ENCODE results near the gene ZNF143.
A peak's percentile ranks its signal among the peaks of the same experiment; 100 is the strongest.
"Not testable (repeated sequence)": the region's sequence is repeated elsewhere in the genome, so short reads cannot be mapped to it uniquely, and the experiment has no call there.

ZNF143 gene

DNA sequence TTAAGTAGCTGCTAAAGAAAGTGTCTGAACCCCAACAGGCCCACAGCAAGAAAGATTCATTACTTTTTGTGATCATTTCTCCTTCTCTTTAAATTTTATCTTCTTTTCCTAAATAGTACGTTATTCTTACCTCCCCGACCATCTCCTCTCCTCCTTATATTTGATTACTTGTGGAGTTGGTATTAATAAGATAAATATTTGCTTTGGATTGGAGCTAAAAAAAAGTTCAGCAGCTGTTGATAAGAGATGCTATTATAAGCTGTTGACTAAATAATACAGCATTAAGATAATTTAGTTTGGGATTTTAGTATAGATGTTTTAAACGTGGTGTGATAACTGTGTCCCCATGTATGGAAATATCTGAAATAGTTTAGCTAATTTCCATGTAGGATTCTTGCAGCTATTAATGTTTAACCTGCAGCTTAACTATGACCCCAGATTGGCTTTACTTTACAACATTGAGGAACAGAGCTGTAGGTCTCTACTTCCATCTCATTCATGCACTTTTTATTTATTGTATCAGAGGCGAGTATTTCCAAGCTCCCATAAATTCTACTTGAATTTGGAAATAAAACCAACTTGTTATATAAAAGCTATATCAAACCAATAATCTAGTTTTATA is 37.8 kb downstream of the ZNF143 start:
- no peak for DNase-seq

GRCh38 chr11:9506489-9507276 is 45.9 kb downstream of the ZNF143 start:
- peak; percentile 47 for DNase-seq

DNA sequence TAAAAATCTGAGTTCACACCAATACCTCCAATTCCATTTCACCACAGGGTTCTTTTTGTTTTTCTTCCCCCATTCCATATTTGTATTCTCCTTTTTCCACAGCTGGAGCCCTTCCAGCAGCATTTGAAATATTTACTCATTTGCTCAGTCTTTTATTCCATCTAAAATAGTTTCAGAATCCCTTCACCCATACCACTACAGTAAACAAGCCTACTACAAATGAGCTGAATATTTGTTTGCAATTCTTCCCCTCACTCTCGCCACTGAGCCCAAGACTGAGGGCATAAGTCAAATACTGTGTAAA is 46.4 kb downstream of the ZNF143 start:
- DNase-seq: no peak

DNA sequence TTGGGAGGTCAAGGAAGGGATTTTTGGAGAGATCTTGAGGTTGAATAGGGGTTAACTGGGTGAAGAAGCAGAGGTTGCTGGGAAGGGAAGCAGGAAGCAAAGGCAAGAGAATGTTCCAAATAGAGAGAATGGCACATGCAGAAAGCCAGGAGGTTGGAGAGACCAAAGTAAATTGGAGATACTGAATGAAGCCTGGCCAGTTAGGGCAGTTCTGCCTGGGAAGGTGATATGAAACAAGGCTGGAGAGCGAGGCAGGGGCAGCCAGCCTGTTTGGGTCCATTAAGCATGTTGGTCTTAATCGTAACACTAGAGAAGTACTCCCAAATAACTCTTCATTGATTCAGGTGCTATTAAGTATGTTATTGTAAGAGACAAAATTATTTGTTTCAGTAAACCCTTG is 48.2 kb downstream of the ZNF143 start:
- DNase-seq: no peak

- no peak for DNase-seq
Observed at GRCh38 chr11:9512370-9513019, 51.7 kb downstream of the ZNF143 start.

DNA sequence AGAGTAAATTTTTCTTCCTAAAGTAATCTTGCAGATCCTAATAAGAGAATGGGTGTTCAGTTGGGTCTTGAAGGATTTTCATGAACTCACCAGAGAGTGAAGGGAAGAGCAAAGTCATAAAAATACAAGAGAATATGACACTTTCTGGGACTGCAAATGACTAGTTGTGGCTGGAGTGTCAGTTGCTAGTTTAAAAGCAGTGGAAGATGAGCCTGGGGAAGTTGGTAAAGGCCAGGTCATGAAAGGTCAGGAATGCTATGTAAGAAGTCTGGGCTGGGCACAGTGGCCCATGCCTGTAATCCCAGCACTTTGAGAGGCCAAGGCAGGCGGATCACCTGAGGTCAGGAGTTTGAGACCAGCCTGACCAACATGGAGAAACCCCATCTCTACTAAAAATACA is 53.8 kb downstream of the ZNF143 start:
- DNase-seq: not testable (repeated sequence)

- DNase-seq: no peak
Observed at GRCh38 chr11:9516113-9516512, 55.3 kb downstream of the ZNF143 start.

DNA sequence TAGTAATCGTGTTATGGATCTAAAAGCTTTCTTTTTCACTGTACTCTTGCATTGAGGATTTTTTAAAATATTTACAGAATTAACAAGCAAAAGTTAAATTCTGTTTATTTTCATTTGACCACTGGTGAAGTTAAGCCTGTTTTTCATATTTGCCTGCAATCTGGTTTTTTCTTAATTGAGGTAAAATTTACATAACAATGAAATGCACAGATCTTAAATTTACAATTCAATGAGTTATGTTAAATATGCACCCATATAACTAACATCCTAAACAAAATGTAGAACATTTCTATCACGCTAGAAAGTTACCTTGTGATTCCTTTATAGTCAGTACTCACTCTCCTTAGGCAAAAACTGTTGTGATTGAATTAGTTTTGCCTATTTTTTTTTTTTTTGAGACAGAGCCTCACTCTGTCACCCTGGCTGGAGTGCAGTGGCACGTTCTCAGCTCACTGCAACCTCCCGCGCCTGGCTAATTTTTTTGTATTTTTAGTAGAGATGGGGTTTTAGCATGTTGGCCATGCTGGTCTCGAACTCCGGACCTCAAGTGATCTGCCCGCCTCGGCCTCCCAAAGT is 58.1 kb downstream of the ZNF143 start:
- no peak for DNase-seq

- no peak for DNase-seq
Observed at GRCh38 chr11:9524001-9524400, 63.2 kb downstream of the ZNF143 start.

DNA sequence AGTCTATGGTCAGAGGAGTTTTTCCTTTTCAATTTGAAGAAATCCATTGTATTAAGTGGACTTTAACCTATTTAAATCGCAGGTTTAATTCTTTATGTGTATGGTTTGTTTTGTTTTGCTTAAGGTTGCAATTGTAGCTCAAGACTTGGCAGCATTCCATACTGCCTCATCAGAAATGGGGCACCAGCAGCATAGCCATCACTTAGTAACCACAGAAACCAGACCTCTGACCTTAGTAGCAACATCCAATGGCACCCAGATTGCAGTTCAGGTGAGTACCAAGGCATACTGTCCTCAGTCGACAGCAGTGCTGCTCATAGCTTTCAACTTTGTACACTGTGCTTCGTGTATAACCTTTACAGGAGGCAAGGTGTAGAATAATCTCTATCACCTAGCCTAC is 64.3 kb downstream of the ZNF143 start:
- DNase-seq: no peak

- no peak for DNase-seq
Observed at GRCh38 chr11:9527481-9528135, 66.8 kb downstream of the ZNF143 start.

- no peak for DNase-seq
Observed at GRCh38 chr11:9528136-9528501, 67.3 kb downstream of the ZNF143 start.

- no peak for DNase-seq
Observed at GRCh38 chr11:9528573-9529333, 67.9 kb downstream of the ZNF143 start.

DNA sequence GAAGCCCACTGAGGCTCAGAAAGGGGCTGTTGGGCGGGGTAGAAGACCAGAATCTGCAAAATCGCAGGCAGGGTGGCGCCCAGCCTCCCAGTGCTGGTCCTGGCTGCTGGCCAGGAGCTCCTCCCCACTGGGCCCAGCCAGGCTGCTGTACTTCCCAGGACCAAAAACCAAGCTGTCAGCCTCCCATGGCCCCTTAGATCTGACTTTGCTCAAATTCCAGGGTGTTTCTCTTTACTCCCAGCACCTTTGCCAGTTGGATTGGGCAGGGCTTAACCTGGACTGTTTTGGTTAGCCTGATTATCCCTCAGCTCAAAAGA is 68.5 kb downstream of the ZNF143 start:
- DNase-seq: no peak

DNA sequence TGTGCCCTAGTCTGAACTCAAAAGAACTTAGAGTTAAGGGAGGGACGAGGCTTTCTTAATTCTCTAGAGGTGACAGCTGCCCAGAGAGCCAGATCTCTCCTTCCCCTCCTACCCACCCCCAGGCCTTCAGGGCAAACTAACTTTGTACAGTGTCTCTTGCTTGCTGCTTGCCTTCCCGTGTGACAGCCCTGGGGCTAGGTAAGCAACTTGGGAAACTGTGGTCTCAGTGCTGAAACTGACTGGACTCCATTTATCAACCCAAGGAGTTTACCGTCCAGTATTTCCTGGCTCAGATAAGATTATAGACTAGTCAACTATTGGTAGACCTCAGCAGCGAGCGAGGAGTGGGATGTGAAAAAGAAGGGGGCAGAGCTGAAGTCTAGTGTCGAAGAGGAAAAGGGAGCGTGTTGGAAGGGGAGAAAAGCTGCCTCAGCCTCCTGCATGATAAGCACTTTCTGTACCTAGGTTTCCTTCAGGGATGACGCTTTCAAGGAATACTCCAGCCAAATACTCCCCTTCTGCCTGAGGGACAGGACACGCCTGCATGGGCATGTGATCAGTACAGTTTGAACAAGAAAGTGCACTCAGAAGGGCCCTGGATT is 69.3 kb downstream of the ZNF143 start:
- no peak for DNase-seq

- DNase-seq: no peak
Observed at GRCh38 chr11:9530901-9531625, 70.3 kb downstream of the ZNF143 start.

- DNase-seq: no peak
Observed at GRCh38 chr11:9533058-9533457, 72.2 kb downstream of the ZNF143 start.

DNA sequence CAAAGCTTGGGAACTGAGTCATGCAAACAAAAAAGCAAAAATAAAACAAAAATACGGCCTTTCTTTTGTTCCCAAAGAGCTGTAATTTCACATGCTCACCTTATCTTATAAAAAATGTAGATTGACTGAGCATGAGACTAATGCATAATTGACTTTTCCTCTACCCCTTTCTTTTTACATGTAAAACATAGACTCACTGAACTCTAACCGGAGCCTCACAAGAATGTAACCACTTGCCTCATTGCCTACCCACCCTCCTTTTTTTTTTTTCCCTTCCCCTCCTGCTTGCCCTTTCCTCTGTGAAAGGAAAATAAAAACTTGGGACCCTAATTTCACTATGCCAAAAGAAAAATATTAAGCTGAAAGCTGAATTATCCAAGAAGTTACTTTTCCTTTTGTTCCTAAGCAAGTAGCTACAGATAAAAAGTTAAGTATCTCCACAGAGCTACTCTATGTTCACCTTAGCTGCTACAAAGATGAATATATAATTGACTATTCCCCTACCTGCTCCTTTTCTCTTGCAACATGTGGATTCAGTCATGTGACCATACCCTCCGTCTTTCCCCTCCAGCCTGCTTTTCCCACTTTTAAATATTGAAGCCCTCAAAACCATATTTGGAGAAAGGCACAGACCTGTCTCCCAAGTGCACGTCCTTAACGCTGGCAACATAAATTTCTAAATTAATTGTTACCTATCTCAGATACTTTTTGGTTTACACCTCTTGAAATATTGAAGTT is 73.1 kb downstream of the ZNF143 start:
- no peak for DNase-seq

DNA sequence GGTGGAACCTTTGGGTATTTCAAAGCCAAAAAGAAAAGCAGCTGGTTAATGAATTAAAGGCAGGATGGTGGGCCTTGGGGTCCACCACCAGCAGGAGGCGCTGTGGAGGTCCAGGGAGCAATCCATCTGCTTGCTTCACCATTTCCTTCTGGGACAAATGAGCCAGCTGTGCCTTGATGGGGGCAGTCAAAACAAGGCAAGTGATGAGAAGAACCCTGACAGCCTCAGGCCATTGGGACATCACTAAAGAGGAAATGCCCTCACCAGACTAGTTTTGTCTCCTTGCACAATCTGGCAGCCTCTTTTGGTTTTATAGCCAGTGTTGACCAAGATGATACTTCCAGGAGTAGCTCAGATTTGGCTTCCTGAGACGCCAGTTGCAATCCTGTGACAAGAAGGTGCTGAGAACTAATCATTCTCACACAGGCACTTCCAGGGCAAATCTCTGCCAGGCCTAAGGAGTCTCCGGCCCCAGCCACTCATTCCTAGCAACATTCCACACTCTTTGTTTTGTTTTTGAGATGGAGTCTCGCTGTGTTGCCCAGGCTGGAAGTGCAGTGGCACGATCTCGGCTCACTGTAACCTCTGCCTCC is 74.5 kb downstream of the ZNF143 start:
- DNase-seq: no peak

DNA sequence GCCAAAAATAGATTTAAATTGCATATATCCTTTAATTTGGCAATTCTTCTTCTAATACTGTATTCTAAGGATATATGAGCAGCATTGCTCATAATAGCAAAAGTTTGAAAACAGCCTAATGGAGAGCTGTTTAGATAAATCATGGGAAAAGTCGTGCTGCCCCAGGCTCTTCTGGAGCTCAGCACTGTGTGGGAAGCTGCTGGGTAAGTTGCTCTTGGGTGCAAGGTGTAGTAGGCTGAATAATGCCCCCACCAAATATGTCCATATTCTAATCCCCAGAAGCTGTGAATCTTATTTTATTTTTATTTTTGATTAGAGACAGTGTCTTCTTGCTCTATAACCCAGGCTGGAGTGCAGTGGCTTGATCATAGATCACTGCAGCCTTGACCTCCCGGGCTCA is 77.7 kb downstream of the ZNF143 start:
- DNase-seq: no peak

- DNase-seq: not testable (repeated sequence)
Observed at GRCh38 chr11:9549216-9549615, 88.4 kb downstream of the ZNF143 start.
